GM21619 (cell line): Measurements from ENCODE around the gene PLEKHM1.

Source experiments
- ATAC-seq: cut with Tn5 transposase; IDR thresholded peaks from one replicate; pipeline ENCODE4 v1.9.1; 2021; ENCODE audit not compliant: unreplicated experiment

Gene PLEKHM1

DNA sequence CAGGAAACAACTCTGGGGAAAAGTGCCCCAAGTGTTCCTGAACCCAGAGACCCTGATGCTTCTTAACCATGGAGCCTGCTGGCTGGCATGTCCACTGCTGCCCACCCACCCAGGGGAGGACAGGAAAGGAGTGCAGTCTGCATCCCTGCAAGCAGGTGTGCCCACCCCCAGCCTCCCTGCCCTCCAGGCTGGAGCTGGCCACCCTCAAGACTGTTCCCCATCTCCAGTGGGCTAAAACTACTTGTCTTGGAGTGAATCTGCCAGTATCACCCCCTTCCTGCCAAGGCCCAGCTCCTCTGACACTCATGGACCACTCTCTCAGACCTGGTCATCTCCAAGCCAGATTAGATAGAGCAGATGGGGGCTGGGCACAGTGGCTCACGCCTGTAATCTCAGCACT lies 87.6 kb downstream of the PLEKHM1 start:
- ATAC-seq: no peak

DNA sequence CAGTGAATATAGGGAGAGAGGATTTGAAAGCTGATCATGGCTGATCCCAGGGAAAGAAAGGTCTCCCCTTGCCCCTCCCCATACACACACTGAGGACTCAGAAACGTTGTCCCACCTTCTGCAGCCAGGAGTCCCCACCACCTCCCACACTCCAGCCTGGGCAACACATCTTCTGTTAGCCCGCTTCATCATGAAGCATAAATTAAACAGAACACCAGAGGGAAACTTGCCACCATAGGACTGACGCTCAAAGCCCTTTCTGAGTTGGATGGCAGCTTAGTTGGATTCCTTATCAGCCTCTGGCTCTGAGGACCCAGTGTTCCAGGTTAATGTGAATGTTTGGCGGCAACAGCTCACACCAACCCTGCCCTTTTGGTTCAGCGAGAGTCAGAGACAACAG lies 91.7 kb downstream of the PLEKHM1 start:
- no peak for ATAC-seq

DNA sequence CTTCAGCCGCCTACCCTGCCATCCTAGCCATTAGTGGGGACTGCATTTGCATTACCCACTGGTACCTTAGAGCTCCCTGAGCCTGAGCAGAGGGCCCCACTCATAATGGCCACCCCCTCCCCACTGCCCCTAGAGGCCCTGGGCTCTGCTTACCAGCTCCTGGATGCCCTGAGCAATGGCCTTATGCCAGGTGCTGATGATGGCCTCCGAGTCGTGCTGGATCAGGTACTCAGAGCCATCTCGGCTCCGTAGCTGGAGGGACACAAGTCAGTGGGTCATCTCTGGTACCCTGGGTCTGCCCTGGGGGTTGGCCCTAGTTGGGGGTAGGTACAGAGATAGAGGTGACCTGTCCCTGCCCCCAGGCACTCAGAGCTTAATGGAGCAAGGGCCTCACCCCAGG lies 92.7 kb downstream of the PLEKHM1 start:
- no peak for ATAC-seq

DNA sequence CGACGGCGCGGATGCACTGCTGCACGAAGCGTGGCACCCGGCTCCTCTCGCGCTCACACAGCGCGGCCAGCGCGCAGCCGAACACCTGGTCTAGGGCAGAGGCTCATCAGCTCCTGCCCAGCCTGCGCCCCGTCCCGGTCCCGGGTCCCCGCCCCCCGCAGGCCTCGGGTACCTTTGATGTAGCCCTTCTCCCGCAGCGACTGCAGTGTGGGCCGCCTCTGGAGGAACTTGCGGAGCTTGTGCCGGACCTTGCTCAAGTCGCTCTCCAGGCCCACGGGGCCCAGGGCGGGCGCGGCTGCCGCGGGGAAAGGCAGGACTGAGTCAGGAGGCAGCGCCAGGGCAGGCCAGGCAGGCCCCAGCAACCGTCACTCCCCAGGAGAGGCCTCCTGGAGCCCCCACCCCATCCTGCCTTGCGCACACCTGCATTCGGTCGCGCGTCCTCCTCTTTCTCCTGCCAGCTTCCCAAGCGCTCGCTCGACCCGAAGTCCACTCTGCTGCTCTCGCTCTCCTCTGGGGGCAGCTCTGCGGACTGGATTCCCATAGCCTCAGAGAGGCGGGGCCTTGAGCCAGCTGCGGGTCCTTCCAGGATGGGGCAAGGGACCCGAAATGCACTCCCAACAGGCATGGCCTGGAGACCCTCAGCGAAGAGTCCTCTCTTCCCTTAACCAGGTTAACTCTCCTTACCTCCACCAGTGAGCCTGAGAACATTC lies 93.9 kb downstream of the PLEKHM1 start:
- ATAC-seq: no peak

GRCh38 chr17:45395569-45396415 lies 94.7 kb downstream of the PLEKHM1 start:
- no peak for ATAC-seq

DNA sequence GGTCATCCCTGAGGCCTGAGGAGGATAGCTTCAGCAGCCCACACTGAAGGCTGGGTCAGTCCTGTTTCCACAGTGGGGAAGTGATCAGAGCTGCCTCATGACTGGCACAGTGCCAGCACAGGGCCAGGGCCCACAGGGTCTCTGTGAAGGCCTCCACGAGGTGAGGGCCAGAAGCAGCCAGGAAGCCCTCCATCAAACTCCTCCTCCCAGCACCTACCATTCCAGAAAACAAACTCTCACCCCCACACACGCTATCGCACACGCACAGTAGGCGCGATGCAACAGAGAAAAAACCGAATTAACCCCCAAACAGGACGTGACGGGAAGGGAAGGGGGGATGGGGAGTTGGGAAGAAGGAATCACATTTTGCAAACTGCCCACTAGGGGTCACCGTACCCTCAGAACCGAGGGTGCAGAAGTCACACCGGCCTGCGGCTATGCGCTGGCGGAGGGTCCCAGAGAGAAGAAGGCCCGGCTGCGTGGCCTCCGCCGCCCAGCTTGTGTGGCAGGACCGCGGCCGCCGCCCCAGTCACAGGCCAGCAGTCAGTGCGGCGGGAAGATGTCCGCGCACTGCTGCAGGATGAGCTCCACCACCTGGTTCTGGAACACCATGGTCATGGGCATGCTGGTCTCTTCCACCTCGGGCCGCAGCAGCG lies 95.5 kb downstream of the PLEKHM1 start:
- no peak for ATAC-seq

DNA sequence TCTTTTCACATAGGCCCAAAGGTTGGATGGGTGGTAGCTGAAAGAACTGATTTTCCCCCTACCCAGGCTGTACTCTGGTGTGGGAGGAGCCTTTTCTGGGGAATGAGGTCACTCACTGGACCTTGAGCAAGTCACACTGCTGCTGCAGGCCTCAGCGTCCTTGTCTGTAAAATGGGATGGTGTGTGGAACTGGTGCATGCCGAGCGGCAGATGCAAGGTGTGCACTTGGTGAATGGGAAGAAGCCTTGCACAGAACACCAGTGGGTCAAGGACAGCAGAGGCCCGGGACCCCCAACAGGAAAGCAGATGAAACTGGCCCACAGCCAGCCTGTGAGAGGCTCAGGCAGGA lies 96.0 kb downstream of the PLEKHM1 start:
- ATAC-seq: no peak

DNA sequence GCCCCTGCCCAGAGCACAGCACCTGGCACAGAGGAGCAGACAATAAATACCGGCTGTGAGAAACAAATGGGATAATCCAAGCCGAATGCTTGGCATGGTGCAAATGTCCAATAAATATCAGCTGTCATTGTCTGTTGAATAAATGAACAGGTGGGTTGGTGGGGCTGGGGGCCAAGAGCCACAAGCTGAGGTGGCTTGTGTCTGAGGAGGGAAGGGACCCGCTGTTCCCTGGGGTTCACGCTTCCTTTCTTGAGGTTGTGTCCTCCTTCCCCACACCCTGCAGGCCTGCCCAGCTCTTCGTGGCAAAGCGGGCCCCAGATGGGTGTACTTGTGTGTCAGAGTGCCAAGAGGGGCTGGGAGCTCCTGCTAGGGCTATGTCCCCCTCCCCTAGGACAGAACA lies 96.4 kb downstream of the PLEKHM1 start:
- no peak for ATAC-seq

DNA sequence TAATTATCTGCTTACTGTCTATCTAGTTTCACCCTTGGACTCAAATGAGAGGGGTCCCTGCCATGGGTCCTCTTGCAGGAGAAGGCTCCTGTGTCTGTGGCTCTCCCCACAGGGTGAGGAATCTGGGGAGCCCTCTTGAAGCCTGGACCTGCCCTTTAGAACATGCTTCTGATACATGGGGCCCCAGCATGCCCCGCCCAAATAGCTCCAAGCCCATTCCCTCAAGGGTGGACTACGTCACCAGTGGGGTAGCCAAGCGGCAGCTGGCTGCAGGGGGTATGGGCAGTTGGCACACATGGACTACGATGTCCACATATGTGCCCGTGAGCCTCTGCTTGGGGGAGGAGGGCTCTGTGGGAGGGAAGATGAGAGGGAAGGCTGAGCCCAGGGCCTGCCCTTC lies 97.1 kb downstream of the PLEKHM1 start:
- ATAC-seq: no peak

DNA sequence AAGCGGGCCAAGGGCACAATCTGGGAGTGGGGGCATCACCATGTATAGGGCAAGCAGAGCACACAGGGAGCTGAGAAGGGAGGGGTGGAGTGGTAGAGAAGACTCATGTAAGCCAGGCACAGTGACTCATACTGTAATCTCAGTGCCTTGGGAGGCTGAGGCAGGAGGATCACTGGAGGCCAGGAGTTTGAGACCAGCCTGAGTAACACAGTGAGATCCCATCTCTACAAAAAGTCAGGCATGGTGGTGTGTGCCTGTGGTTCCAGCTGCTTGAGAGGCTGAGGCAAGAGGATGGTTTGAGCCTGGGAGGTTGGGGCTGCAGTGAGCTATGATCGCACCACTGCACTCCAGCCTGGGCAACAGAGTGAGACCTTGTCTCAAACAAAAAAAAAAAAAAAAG lies 98.6 kb downstream of the PLEKHM1 start:
- ATAC-seq: no peak

- ATAC-seq: no peak
Measured at GRCh38 chr17:45391291-45391690, 99.2 kb downstream of the PLEKHM1 start.

DNA sequence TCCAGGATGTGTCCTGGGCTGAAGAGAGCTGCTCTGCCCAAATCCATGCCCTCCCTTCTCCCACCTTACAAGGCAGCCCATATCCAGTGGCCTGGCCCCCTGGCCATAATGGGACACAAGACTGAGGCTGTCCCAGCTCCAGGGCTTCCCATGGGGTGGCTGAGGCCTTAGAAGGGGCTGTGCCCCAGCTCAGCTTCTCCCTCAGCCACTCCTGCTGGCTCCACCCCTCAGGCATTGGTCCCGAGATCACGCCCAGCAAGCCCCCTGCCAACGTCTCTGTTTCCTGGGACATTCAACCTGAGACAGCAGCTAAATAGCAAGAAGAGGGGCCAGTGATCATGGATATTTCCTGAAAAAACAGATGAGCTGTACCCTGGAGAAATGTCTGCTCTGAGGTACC lies 101.2 kb downstream of the PLEKHM1 start:
- no peak for ATAC-seq

GRCh38 chr17:45388604-45389325 lies 101.8 kb downstream of the PLEKHM1 start:
- no peak for ATAC-seq

GRCh38 chr17:45387739-45388138 lies 102.8 kb downstream of the PLEKHM1 start:
- no peak for ATAC-seq

- no peak for ATAC-seq
Measured at GRCh38 chr17:45386178-45386577, 104.3 kb downstream of the PLEKHM1 start.
